Measurements from ENCODE around the gene ATOSB. TPM values are rescaled to one million over a fixed set of nuclear protein-coding genes. Genes with fewer than 3 reads are reported as not detected.

ATOSB gene
- total and polyA plus RNA-seq, 4 donors = 2.8 to 29.8 (median 5.6) TPM

GRCh38 chr9:35072461-35073278, 43.0 kb downstream of the ATOSB start, which contains the start of gene VCP (continued):
- TF ChIP-seq, protein P1, sequence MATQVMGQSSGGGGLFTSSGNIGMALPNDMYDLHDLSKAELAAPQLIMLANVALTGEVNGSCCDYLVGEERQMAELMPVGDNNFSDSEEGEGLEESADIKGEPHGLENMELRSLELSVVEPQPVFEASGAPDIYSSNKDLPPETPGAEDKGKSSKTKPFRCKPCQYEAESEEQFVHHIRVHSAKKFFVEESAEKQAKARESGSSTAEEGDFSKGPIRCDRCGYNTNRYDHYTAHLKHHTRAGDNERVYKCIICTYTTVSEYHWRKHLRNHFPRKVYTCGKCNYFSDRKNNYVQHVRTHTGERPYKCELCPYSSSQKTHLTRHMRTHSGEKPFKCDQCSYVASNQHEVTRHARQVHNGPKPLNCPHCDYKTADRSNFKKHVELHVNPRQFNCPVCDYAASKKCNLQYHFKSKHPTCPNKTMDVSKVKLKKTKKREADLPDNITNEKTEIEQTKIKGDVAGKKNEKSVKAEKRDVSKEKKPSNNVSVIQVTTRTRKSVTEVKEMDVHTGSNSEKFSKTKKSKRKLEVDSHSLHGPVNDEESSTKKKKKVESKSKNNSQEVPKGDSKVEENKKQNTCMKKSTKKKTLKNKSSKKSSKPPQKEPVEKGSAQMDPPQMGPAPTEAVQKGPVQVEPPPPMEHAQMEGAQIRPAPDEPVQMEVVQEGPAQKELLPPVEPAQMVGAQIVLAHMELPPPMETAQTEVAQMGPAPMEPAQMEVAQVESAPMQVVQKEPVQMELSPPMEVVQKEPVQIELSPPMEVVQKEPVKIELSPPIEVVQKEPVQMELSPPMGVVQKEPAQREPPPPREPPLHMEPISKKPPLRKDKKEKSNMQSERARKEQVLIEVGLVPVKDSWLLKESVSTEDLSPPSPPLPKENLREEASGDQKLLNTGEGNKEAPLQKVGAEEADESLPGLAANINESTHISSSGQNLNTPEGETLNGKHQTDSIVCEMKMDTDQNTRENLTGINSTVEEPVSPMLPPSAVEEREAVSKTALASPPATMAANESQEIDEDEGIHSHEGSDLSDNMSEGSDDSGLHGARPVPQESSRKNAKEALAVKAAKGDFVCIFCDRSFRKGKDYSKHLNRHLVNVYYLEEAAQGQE (IDR thresholded peaks at IDR 0.05) = peak; percentile 63
- no peak for TF ChIP-seq HNF4G (IDR thresholded peaks at IDR 0.05)
- no peak for TF ChIP-seq RAD21 (IDR thresholded peaks at IDR 0.05)
- no peak for TF ChIP-seq FOXA1 (IDR thresholded peaks at IDR 0.05)

DNA sequence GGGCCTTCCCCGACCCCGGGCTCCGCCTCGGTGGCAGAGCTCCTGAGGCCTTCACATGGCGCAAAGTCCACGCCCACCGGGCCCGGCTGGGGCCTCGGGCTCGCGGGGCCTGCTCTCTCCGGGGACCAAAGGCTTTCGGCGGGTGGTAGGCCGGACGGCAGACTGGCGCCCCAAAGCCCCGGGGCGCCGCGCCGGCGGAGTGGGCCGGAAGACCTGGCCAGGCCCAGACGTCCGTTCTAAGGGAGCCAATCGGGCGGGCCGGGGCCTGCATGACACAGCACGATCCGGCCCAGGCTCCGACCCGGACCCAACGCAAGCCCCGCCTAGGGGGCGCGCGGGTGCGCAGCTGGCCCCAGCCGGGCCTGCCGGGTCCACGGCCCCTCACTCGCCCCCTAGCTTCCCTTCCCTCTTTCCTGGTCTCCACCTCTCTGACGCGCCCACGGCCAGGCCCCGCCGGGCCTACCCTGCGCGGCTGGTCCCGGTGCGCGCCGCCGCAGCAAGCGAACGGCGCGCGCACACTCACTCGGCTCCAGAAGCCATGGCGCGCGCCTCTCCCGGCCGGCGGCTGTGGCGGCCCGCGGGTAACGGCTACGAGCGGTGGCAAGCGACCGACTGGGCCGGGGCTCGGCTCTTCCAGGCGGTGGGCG, 43.7 kb downstream of the ATOSB start:
- DNase-seq (ENCODE audit: low spot score) = peak; percentile 85
- H3K9ac ChIP-seq (ENCODE audit: low read depth in 1 of 2, low read length in 2 of 2) = peak overlapping the region; percentile 93 to 97
- TF ChIP-seq JUND (IDR thresholded peaks at IDR 0.05) (no peak), GABPA (IDR thresholded peaks at IDR 0.05 in 1 of 2, conservative IDR thresholded peaks at IDR 0.05 in 1 of 2) (peak in 1 of 2 donors; percentile 47), RXRA (IDR thresholded peaks at IDR 0.05) (no peak), MAX (IDR thresholded peaks at IDR 0.05) (no peak), FOXA2 (IDR thresholded peaks at IDR 0.05) (no peak)
- TF ChIP-seq, protein P2, sequence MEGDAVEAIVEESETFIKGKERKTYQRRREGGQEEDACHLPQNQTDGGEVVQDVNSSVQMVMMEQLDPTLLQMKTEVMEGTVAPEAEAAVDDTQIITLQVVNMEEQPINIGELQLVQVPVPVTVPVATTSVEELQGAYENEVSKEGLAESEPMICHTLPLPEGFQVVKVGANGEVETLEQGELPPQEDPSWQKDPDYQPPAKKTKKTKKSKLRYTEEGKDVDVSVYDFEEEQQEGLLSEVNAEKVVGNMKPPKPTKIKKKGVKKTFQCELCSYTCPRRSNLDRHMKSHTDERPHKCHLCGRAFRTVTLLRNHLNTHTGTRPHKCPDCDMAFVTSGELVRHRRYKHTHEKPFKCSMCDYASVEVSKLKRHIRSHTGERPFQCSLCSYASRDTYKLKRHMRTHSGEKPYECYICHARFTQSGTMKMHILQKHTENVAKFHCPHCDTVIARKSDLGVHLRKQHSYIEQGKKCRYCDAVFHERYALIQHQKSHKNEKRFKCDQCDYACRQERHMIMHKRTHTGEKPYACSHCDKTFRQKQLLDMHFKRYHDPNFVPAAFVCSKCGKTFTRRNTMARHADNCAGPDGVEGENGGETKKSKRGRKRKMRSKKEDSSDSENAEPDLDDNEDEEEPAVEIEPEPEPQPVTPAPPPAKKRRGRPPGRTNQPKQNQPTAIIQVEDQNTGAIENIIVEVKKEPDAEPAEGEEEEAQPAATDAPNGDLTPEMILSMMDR (IDR thresholded peaks at IDR 0.05; ENCODE audit: low read depth, low read length, missing input control) = peak; percentile 21
- TF ChIP-seq, protein P1 (IDR thresholded peaks at IDR 0.05) = no peak
- TF ChIP-seq, protein P3, sequence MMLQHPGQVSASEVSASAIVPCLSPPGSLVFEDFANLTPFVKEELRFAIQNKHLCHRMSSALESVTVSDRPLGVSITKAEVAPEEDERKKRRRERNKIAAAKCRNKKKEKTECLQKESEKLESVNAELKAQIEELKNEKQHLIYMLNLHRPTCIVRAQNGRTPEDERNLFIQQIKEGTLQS (IDR thresholded peaks at IDR 0.05) = no peak
- no peaks in the 10 kb centered on the region for H3K9me3 ChIP-seq (ENCODE audit: control insufficient read depth in 4 of 4, low read length in 3 of 4)
- H3K4me3 ChIP-seq (ENCODE audit: low read depth in 1 of 3, low read length in 3 of 3) = peak overlapping the region; percentile 88 to 99 (median 93)
- no peaks in the 10 kb centered on the region for H3K27me3 ChIP-seq (ENCODE audit: control insufficient read depth in 4 of 4, insufficient read depth in 4 of 4, low read length in 3 of 4)
- H3K4me1 ChIP-seq (ENCODE audit: control insufficient read depth in 4 of 4, insufficient read depth in 4 of 4, low read length in 3 of 4) = peaks cover 9 to 31% (median 28%) of the 10 kb centered on the region in 4 donors
- H3K36me3 ChIP-seq (ENCODE audit: control insufficient read depth in 4 of 4, insufficient read depth in 3 of 4, low read depth in 1 of 4, low read length in 3 of 4) = peaks cover 9 to 16% (median 12%) of the 10 kb centered on the region in 4 donors
- H3K27ac ChIP-seq (ENCODE audit: low read depth in 1 of 2, low read length in 2 of 2) = peak overlapping the region; percentile 98 to 100
- WGBS = under 1% methylated on average over 79 of the region's 79 CpGs

Measured in liver (tissue), 9 donors.